Breast epithelium (tissue), 3 donors: ENCODE measurements around the gene KIF1C.

Experiments
- POLR2A ChIP-seq: fragments of 450-650 bp; IDR thresholded peaks from one replicate; pipeline ENCODE4 v1.6.1; 2016; ENCODE audit warnings: antibody characterized with exemption, mild to moderate bottlenecking, moderate library complexity
- POLR2AphosphoS5 ChIP-seq, 3 donors: sonication (generic); formaldehyde crosslinking; IDR thresholded peaks; one replicate each; pipeline ENCODE4 v1.6.1; 2017; ENCODE audit warnings: antibody characterized with exemption in 3 of 3
- TF ChIP-seq, protein P1 (sequence below), 3 donors: fragments of 450-650 bp; IDR thresholded peaks; one replicate each; pipeline ENCODE4 v1.5.1; 2016 to 2017; ENCODE audit warnings: antibody characterized with exemption in 3 of 3, mild to moderate bottlenecking in 3 of 3, moderate library complexity in 3 of 3

DNA sequence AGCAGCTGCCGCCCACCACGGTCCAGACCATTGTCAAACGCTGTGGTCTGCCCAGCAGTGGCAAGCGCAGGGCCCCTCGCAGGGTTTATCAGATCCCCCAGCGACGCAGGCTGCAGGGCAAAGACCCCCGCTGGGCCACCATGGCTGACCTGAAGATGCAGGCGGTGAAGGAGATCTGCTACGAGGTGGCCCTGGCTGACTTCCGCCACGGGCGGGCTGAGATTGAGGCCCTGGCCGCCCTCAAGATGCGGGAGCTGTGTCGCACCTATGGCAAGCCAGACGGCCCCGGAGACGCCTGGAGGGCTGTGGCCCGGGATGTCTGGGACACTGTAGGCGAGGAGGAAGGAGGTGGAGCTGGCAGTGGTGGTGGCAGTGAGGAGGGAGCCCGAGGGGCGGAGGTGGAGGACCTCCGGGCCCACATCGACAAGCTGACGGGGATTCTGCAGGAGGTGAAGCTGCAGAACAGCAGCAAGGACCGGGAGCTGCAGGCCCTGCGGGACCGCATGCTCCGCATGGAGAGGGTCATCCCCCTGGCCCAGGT, 24.5 kb downstream of the KIF1C start:
- TF ChIP-seq POLR2AphosphoS5 (IDR thresholded peaks at IDR 0.05) (no peak), POLR2A (no peak)
- TF ChIP-seq, protein P1, sequence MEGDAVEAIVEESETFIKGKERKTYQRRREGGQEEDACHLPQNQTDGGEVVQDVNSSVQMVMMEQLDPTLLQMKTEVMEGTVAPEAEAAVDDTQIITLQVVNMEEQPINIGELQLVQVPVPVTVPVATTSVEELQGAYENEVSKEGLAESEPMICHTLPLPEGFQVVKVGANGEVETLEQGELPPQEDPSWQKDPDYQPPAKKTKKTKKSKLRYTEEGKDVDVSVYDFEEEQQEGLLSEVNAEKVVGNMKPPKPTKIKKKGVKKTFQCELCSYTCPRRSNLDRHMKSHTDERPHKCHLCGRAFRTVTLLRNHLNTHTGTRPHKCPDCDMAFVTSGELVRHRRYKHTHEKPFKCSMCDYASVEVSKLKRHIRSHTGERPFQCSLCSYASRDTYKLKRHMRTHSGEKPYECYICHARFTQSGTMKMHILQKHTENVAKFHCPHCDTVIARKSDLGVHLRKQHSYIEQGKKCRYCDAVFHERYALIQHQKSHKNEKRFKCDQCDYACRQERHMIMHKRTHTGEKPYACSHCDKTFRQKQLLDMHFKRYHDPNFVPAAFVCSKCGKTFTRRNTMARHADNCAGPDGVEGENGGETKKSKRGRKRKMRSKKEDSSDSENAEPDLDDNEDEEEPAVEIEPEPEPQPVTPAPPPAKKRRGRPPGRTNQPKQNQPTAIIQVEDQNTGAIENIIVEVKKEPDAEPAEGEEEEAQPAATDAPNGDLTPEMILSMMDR (IDR thresholded peaks at IDR 0.05): no peak
